Suprapubic skin (tissue), 4 donors: ENCODE measurements around the gene CDH13.

Experiments used
- CTCF ChIP-seq, 2 donors: fragments of 200-600 bp in 1 of 2; fragments of 450-650 bp in 1 of 2; sonication (generic) in 1 of 2; IDR thresholded peaks; one replicate each; pipeline ENCODE4 v1.5.1; 2016 to 2019; ENCODE audit warnings: antibody characterized with exemption in 2 of 2, mild to moderate bottlenecking in 1 of 2, moderate library complexity in 1 of 2
- EP300 ChIP-seq: sonication (generic); formaldehyde crosslinking; IDR thresholded peaks from one replicate; pipeline ENCODE4 v1.6.1; 2017; ENCODE audit warnings: antibody characterized with exemption
- POLR2A ChIP-seq, 2 donors: fragments of 450-650 bp; IDR thresholded peaks; one replicate each; pipeline ENCODE4 v1.6.1; 2017; ENCODE audit warnings: antibody characterized with exemption in 2 of 2, mild to moderate bottlenecking in 2 of 2, moderate library complexity in 2 of 2
- POLR2AphosphoS5 ChIP-seq, 3 donors: sonication (generic); formaldehyde crosslinking; IDR thresholded peaks; one replicate each; pipeline ENCODE4 v1.6.1; 2017; ENCODE audit warnings: antibody characterized with exemption in 3 of 3

- TF ChIP-seq CTCF (IDR thresholded peaks at IDR 0.05) (no peak), POLR2A (IDR thresholded peaks at IDR 0.05) (no peak), POLR2AphosphoS5 (IDR thresholded peaks at IDR 0.05) (no peak), EP300 (no peak)
Observed at GRCh38 chr16:83803811-83804210, 1177.0 kb downstream of the CDH13 start.
